GM12864 (cell line): ENCODE data around the gene OR4C5.
A peak's percentile ranks its signal among the peaks of the same experiment; 100 is the strongest.
"Not testable (repeated sequence)": the region's sequence is repeated elsewhere in the genome, so short reads cannot be mapped to it uniquely, and the experiment has no call there.

Experiments used
- DNase-seq: peaks from one replicate; pipeline ENCODE4 v3.0.0-alpha.2; 2011; ENCODE audit warnings: low read depth
- H3K4me3 ChIP-seq: 2 replicates; pipeline ENCODE4 v1.5.1; 2011; ENCODE audit warnings: mild to moderate bottlenecking, low read depth, low read length, control low read depth
- TF ChIP-seq, protein P1 (sequence below): IDR thresholded peaks from 2 replicates; pipeline ENCODE4 v1.5.1; 2011; ENCODE audit warnings: low read depth, mild to moderate bottlenecking, moderate library complexity, low read length, control low read depth, inconsistent platforms; ENCODE audit errors: missing control alignments

Gene OR4C5

DNA sequence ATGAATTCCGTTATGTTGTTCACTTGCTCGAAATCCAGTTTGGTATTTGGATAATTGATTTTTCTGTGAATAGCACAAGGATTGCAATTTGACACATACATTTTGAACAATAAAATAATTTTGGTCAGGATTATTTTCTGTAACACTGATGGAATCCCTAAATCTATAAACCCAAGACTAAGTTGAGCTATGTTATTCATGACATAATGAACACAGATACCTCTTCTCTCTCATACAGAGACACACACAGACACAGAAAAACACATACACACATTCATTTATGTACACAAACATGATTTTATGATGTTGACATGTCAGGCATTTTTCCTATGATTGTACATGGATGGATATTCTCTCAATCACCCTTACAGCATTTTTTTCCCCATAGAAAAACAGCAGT lies at the start of gene OR4C5:
Gene OR4C5, minus strand, starts transcription at position 101 of the 400 bp plus-strand sequence. Its CDS starts 0 bp downstream, at position 101.
- no peak within 1 kb of the TSS for H3K4me3 ChIP-seq
- no peak for DNase-seq
- TF ChIP-seq, protein P1, sequence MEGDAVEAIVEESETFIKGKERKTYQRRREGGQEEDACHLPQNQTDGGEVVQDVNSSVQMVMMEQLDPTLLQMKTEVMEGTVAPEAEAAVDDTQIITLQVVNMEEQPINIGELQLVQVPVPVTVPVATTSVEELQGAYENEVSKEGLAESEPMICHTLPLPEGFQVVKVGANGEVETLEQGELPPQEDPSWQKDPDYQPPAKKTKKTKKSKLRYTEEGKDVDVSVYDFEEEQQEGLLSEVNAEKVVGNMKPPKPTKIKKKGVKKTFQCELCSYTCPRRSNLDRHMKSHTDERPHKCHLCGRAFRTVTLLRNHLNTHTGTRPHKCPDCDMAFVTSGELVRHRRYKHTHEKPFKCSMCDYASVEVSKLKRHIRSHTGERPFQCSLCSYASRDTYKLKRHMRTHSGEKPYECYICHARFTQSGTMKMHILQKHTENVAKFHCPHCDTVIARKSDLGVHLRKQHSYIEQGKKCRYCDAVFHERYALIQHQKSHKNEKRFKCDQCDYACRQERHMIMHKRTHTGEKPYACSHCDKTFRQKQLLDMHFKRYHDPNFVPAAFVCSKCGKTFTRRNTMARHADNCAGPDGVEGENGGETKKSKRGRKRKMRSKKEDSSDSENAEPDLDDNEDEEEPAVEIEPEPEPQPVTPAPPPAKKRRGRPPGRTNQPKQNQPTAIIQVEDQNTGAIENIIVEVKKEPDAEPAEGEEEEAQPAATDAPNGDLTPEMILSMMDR: no peak

DNA sequence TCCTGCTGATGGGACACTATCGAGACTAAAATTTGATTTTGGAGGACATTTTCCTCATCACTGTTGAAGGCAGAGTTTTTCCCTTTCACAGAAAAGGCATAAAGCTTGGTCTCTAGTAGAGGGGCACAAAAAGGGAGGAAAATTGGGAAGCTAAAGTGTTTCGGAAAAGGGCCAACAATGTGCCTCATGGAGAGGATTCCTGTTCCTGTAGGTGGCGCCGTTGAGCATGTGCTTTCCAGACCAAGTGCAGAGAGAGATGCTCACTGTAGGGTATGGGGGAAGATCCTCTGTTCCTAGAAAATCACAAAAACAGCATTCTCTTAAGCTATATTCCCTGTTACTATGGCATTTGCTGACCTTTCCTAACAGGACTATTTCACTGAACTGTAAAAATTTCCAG lies 18.4 kb upstream of the OR4C5 start:
- H3K4me3 ChIP-seq: no peak overlapping the region
- no peak for DNase-seq
- TF ChIP-seq, protein P1: peak; percentile 30

DNA sequence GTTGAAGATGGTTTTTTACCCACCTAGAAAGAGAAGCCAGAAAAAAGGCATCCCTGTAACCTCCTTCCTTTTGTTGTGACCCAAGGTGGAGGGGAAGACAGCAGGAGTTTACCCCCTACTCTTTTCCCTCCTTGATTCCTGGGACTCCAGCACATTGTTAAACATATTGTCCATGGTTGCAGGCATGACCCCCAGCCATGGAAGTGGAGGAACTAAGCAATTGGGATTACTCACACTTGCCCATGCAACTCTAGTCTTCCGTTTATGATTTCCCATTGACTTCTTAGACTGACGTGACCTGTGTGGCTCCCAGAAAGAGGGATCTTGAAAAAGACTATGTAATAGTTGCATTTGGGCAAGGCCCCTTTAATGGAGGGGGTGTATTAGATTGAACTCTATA lies 17.9 kb upstream of the OR4C5 start:
- DNase-seq, H3K4me3 ChIP-seq: not testable (repeated sequence)

DNA sequence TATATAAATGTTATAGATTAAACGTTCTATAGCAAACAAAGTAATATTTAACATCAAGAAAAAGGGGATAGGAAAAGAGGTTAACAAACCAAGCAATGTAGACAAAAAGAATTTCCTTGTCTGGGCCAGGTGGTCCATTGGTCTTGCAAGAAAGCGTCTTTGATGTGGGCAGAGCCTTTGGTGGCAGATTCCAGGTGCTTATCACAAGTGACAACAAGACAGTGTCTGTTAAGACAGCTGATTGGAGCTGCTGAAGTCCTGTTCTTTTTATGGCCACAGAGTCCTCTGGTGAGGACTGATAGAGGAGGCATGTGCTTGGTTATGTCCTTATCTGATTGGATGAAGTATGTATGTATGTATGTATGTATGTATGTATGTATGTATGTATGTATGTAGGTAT lies 5.0 kb downstream of the OR4C5 start:
- not testable (repeated sequence) for DNase-seq

DNA sequence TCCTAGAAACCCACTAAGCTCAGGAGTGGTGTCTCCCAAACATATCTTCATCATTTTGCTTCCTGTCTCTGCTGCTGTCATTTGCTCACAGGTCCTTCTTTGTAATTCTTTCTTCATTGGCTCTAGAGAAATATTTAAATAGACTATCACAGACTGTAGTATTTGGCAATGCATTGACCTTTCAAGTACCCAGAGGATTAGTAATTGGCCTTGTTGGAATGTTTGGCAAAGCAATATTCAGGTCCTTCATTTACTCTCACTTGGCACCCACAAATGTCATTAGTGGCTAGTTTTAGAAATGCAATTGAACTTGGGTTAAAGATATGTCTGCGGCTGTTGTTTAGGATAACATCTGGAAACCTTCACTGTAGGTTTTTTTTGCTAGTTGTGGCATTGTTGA lies 11.6 kb downstream of the OR4C5 start:
- DNase-seq: no peak
- no peak overlapping the region for H3K4me3 ChIP-seq
- TF ChIP-seq, protein P1: no peak

More for the DNA sequence above, 5.0 kb downstream of the OR4C5 start:
- not testable (repeated sequence) for H3K4me3 ChIP-seq

DNA sequence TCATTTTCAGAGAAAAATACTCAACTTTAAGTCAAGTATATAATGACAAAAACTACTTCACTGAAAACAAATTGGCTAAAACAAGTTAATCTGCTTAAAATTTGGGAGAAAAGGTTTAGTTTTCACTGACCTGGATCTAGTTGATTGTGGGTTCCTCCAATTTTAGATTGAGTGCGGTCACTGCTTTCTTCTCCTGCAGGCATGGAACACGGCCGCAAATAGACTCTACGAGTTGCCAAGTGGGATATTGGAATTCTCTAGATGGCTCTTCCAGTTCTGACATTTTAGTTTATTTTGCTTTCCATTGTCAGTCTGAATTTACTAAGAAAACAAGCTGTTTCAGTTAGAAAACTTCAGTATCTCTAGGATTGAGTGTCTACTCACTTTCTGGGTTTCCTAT lies 12.3 kb downstream of the OR4C5 start:
- TF ChIP-seq, protein P1: no peak
- no peak for DNase-seq
- no peak overlapping the region for H3K4me3 ChIP-seq

DNA sequence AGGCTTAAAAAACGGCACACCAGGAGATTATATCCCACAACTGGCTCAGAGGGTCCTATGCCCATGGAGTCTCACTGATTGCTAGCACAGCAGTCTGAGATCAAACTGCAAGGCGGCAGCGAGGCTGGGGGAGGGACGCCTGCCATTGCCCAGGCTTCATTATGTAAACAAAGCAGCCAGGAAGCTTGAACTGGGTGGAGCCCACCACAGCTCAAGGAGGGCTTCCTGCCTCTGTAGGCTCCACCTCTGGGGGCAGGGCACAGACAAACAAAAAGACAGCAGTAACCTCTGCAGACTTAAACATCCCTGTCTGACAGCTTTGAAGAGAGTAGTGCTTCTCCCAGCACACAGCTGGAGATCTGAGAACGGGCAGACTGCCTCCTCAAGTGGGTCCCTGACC lies 20.0 kb downstream of the OR4C5 start:
- DNase-seq, H3K4me3 ChIP-seq: not testable (repeated sequence)

DNA sequence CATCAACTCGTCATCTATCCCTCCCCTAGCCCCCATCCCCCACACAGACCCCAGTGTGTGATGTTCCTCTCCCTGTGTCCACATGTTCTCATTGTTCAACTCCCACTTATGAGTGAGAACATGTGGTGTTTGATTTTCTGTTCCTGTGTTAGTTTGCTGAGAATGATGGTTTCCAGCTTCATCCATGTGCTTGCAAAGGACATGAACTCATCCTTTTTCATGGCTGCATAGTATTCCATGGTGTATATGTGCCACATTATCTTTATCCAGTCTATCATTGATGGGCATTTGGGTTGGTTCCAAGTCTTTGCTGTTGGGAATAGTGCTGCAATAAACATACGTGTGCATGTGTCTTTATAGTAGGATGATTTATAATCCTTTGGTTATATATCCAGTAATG lies 23.8 kb downstream of the OR4C5 start:
- not testable (repeated sequence) for DNase-seq, H3K4me3 ChIP-seq

DNA sequence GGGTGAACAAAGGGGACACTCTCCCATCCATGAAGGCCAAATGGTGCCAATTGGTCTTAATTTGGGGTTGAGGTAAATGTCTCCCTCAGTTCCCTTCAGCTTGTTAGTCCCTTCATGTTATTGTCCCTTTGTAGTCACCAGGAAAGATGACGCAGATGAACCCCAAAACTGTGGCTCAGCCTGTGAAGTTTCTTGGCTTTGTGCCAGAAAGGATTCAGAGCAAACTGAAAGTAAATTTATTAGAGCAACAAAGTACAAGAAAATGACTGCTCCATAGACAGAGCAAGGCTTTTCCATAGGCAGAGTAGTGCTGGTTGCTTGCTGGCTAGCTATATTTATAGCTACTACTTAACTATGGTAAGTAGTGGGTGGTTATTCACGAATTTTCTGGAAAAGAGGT lies 24.8 kb downstream of the OR4C5 start:
- DNase-seq: no peak
- no peak overlapping the region for H3K4me3 ChIP-seq
- TF ChIP-seq, protein P1: no peak

DNA sequence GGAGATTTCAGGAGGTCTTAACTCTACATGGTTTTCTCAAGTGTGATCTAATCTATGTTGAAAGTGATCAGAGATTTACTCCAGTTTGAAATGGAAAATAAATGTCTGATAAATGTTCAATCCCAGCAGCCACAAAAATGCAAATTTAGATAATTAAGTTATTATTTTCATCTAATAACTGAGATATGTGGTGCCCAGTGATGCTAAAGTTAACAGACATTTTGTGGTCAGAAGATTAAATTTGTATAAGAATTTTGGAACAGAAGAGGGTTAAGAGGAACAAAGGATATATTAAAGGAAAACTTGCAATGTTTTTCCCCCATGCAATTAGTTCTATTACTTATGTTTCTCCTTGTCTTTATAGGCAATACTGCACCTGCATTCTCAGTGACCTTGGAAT lies 41.6 kb downstream of the OR4C5 start, which contains the start of gene OR4C3:
Gene OR4C3, plus strand, starts transcription at position 301 of the 400 bp plus-strand sequence. CDS start 102 bp downstream, outside the sequence.
- H3K4me3 ChIP-seq, DNase-seq: not testable (repeated sequence)

DNA sequence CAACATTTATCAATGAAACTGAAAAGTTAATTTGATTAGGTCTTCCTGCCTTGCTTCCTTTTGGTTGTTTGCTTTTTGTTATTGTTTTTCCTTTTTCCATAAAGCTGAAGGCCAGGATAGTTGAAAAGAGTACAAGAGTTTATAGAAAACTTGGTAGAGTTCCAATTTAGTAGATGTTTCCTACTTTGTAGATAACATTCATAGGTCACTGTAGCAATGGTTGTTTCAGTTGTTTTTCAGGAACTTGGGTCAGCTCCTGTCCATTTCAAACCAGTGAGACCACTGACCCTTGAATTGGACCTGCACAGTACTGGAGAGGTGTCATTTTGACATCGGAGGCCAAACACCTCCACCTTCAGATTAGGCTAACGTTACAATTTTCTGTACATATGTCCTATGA lies 46.5 kb downstream of the OR4C5 start:
- DNase-seq, H3K4me3 ChIP-seq: not testable (repeated sequence)
